ENCODE results near the gene SPAG4. TPM values are rescaled to one million over a fixed set of nuclear protein-coding genes. Genes with fewer than 3 reads are reported as not detected.

The SPAG4 gene, protein sequence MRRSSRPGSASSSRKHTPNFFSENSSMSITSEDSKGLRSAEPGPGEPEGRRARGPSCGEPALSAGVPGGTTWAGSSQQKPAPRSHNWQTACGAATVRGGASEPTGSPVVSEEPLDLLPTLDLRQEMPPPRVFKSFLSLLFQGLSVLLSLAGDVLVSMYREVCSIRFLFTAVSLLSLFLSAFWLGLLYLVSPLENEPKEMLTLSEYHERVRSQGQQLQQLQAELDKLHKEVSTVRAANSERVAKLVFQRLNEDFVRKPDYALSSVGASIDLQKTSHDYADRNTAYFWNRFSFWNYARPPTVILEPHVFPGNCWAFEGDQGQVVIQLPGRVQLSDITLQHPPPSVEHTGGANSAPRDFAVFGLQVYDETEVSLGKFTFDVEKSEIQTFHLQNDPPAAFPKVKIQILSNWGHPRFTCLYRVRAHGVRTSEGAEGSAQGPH
- total RNA-seq: 1 to 10 TPM; 2.6 to 5.0 TPM

DNA sequence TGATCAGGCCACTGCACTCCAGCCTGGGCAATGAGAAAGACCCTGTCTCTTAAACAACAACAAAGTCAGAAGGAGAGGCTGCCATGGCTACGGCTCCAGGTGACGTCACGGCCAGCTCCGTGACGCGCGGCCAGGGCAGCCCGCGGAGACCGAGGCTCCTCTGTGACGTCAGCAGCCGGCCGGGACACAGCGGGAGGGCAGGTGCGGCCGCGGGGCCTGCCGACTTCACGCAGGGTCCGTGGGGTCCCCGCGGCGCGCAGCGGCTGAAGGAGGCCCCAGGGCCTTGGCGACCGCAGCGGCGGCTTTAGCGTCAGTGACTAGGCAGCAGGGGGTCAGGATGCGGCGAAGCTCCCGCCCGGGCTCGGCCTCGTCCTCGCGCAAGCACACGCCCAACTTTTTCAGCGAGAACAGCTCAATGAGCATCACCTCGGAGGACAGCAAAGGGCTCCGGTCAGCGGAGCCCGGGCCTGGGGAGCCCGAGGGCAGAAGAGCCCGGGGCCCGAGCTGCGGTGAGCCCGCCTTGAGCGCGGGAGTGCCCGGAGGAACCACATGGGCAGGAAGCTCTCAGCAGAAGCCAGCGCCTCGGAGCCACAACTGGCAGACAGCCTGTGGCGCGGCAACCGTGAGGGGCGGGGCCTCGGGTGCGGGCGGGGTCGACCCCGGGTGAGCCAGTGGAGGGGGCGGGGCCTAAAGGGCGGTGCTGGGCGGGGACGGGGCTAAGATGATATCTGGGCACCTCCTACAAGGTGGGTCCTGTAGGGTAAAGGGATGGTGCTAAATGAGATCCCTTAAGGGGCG is at the start of gene SPAG4:
TSS of gene SPAG4 (plus strand) at position 163 of the 798 bp plus-strand sequence. CDS start at position 338, 175 bp downstream.
- peak within 1 kb of the TSS; percentile 84 for H3K4me3 Mint-ChIP-seq
- H3K9me3 Mint-ChIP-seq (ENCODE audit: insufficient read depth): no peaks in the 10 kb centered on the region
- peak within 1 kb of the TSS; percentile 96 for H3K27ac Mint-ChIP-seq
- peaks cover 43% of the 10 kb centered on the region for H3K4me1 Mint-ChIP-seq (ENCODE audit: low read depth)
- ATAC-seq (peak; percentile 89), DNase-seq (peak; percentile 100)
- ChIA-PET POLR2A (interaction anchor here (1.1 to 5.1 kb wide), 11 partner anchors 12 to 338 kb away, joined by 3 to 72 read pairs (median 5); partner anchors contain the start of genes CPNE1, RBM12, RBM39 and SCAND1), CTCF (interaction anchor here (0.7 to 1.4 kb wide), 8 partner anchors 11 to 161 kb away, joined by 3 to 9 read pairs (median 3); partner anchors contain the start of genes ERGIC3 and RBM39)
- peaks cover 2% of the 10 kb centered on the region for H3K27me3 Mint-ChIP-seq (ENCODE audit: low read depth)
- peaks cover under 1% of the 10 kb centered on the region for H3K36me3 Mint-ChIP-seq (ENCODE audit: low read depth)

DNA sequence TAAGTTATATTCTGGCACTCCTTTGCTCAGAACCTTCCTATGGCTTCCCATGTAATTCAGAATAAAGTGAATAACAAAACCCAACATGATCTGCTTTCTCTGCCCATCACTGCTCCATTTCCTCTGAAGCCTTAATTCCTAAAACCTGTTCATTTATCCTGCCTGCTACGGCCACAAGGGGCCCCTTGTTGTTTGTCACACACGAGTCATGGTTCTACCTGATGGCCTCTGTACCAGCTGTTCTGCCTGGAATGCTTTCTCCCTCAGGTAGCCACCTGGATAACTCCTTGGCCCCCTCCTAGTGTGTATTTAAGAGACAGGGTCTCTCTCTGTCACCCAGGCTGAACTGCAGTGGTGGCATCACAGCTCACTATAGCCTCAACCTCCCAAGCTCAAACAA is 47.0 kb upstream of the SPAG4 start:
- Mint-ChIP-seq H3K27me3 (ENCODE audit: low read depth) (peaks cover 6% of the 10 kb centered on the region), H3K27ac (no peak overlapping the region), H3K36me3 (ENCODE audit: low read depth) (no peaks in the 10 kb centered on the region), H3K4me3 (no peak overlapping the region), H3K4me1 (ENCODE audit: low read depth) (no peaks in the 10 kb centered on the region), H3K9me3 (ENCODE audit: insufficient read depth) (no peaks in the 10 kb centered on the region)
- POLR2A ChIA-PET: no interaction called here
- CTCF ChIA-PET: interaction anchor here (1.8 kb wide), 1 partner anchor 385 kb away, joined by 5 read pairs; the partner anchor contains the start of gene SCAND1
- ATAC-seq: no peak
- DNase-seq: no peak

DNA sequence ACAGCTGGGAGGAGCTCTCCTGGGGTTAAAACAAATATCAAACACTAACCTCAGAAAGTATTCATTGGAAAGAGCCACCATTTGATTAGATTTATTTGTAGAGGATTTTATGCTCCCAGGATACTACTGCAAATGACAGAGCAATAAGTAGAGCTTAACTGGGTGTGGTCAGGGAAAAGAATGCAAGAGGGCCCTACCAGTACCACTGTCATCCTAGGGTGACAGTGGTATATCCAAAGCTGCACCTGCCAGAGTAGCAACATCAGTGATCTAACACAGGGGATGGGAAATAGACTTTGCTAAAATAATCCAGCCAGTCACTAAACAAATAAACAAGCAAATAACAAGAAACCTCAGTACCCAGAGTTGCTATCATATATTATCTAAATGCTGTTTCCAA is 44.1 kb upstream of the SPAG4 start:
- Mint-ChIP-seq H3K27me3 (ENCODE audit: low read depth) (peaks cover 8% of the 10 kb centered on the region), H3K27ac (no peak overlapping the region), H3K4me3 (no peak overlapping the region), H3K4me1 (ENCODE audit: low read depth) (no peaks in the 10 kb centered on the region), H3K9me3 (ENCODE audit: insufficient read depth) (no peaks in the 10 kb centered on the region), H3K36me3 (ENCODE audit: low read depth) (no peaks in the 10 kb centered on the region)
- ATAC-seq (no peak), DNase-seq (no peak)
- CTCF ChIA-PET: no interaction called here
- POLR2A ChIA-PET: interaction anchor here (0.6 kb wide), 1 partner anchor 396 kb away, joined by 5 read pairs; no protein-coding TSS in a partner anchor

DNA sequence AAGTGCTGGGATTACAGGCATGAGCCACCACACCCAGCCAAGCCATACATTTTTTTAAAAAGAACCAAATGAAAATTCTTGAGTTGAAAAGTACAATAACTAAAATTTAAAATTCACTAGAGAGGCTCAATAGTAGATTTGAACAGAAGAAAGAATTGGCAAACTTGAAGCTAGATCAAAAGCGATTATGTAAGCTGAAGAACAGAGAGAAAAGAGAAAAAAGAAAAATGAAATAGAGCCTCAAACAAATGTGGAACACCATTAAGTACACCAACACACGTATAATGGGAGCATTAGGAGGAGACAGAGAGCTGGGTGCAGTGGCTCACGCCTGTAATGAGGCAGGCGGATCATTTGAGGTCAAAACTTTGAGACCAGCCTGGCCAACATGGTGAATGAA is 42.8 kb upstream of the SPAG4 start:
- H3K4me3 Mint-ChIP-seq: no peak overlapping the region
- ATAC-seq (no peak), DNase-seq (no peak)
- ChIA-PET CTCF (interaction anchor here (0.8 kb wide), 1 partner anchor 134 kb away, joined by 3 read pairs; no protein-coding TSS in a partner anchor), POLR2A (no interaction called here)
- no peak overlapping the region for H3K27ac Mint-ChIP-seq
- no peaks in the 10 kb centered on the region for H3K9me3 Mint-ChIP-seq (ENCODE audit: insufficient read depth)
- no peaks in the 10 kb centered on the region for H3K36me3 Mint-ChIP-seq (ENCODE audit: low read depth)
- no peaks in the 10 kb centered on the region for H3K4me1 Mint-ChIP-seq (ENCODE audit: low read depth)
- peaks cover 6% of the 10 kb centered on the region for H3K27me3 Mint-ChIP-seq (ENCODE audit: low read depth)

DNA sequence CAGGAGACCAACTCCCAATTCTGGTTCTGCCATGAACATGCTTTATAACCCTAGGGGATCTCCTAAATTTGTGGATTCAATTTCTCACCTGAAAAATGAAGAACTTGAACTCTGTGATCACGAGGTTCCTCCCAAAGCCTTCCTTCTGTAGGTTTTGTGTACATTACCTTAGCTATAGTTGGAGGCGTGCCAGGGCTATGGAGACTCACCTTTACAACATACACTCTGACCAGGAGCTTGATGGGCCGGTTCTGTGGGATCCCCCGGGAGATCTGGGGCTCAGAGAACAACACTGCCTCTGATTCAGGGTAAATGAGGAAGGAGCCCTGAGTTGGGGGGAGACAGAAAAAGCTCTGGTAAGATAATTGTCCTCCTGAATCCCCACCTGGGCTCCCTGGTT is 39.7 kb upstream of the SPAG4 start:
- ChIA-PET POLR2A (no interaction called here), CTCF (no interaction called here)
- Mint-ChIP-seq H3K36me3 (ENCODE audit: low read depth) (no peaks in the 10 kb centered on the region), H3K9me3 (ENCODE audit: insufficient read depth) (no peaks in the 10 kb centered on the region), H3K27me3 (ENCODE audit: low read depth) (peaks cover 4% of the 10 kb centered on the region), H3K4me1 (ENCODE audit: low read depth) (no peaks in the 10 kb centered on the region), H3K4me3 (no peak overlapping the region), H3K27ac (no peak overlapping the region)
- DNase-seq (no peak), ATAC-seq (no peak)

DNA sequence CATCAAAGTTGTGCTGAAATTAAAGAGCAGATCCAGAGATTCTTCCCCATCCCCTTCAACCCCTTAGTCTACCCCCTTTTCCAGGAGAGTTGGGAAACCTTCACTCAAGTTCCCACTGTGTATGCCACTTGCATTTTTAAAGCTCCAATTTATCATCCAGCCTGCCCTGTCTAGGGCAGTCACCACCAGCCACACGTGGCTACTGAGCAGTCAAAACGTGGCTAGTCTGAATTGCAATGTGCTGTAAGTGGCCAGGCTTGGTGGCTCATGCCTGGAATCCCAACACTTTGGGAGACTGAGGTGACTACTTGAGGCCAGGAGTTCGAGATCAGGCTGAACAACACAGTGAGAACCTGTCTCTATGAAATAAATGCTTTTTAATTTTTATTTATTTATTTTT is 38.8 kb upstream of the SPAG4 start:
- CTCF ChIA-PET: no interaction called here
- POLR2A ChIA-PET: no interaction called here

DNA sequence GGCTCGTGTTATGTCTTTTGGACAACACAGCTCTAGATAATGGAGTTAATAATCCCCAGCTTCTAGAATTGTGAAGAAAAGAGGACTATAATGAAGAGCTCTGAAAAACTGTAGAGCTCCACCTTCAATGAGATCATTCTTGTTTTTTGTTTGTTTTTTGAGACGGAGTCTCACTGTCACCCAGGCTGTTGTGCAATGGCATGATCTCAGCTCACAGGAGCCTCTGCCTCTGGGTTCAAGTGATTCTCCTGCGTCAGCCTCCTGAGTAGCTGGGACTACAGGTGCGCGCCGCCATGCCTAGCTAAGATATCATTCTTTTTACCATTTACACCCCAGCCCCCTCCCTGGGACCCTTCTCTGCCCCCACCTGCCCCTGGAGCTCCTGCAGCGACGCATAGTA is 37.2 kb upstream of the SPAG4 start:
- Mint-ChIP-seq H3K27ac (no peak overlapping the region), H3K4me3 (no peak overlapping the region), H3K4me1 (ENCODE audit: low read depth) (no peaks in the 10 kb centered on the region), H3K9me3 (ENCODE audit: insufficient read depth) (no peaks in the 10 kb centered on the region), H3K27me3 (ENCODE audit: low read depth) (peaks cover 4% of the 10 kb centered on the region), H3K36me3 (ENCODE audit: low read depth) (no peaks in the 10 kb centered on the region)
- ChIA-PET CTCF (interaction anchor here (0.7 kb wide), 1 partner anchor 27 kb away, joined by 3 read pairs; no protein-coding TSS in a partner anchor), POLR2A (interaction anchor here (1.5 kb wide), 1 partner anchor 37 kb away, joined by 3 read pairs; the partner anchor contains the start of gene SPAG4)
- DNase-seq: no peak
- no peak for ATAC-seq

More for the DNA sequence above, 38.8 kb upstream of the SPAG4 start:
- H3K36me3 Mint-ChIP-seq (ENCODE audit: low read depth): no peaks in the 10 kb centered on the region
- ATAC-seq (no peak), DNase-seq (no peak)
- peaks cover 4% of the 10 kb centered on the region for H3K27me3 Mint-ChIP-seq (ENCODE audit: low read depth)
- H3K9me3 Mint-ChIP-seq (ENCODE audit: insufficient read depth): no peaks in the 10 kb centered on the region
- H3K4me3 Mint-ChIP-seq: no peak overlapping the region
- no peak overlapping the region for H3K27ac Mint-ChIP-seq
- H3K4me1 Mint-ChIP-seq (ENCODE audit: low read depth): no peaks in the 10 kb centered on the region

DNA sequence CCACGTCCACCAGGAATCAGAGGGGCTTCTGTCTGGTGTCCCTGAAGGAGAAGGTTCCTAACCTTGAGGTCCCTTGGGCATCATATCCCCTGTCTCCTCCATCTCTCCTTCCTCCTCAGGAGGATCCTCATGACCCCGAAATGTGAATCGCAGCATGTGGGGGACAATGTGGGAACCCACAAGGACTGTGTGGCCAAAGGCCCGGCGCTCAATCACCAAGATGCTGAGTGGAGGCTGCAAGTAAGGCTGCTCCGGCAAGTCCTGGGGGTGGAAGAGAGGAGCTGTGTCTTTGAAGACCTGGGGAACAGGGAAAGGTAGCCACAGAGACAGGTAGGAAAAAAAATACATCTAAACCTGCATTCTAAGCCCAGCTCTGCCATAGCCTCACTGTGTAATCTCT is 36.4 kb upstream of the SPAG4 start:
- H3K4me1 Mint-ChIP-seq (ENCODE audit: low read depth): no peaks in the 10 kb centered on the region
- H3K27ac Mint-ChIP-seq: no peak overlapping the region
- ChIA-PET POLR2A (interaction anchor here (1.5 kb wide), 1 partner anchor 37 kb away, joined by 3 read pairs; the partner anchor contains the start of gene SPAG4), CTCF (no interaction called here)
- no peaks in the 10 kb centered on the region for H3K36me3 Mint-ChIP-seq (ENCODE audit: low read depth)
- H3K27me3 Mint-ChIP-seq (ENCODE audit: low read depth): peaks cover 4% of the 10 kb centered on the region
- no peak overlapping the region for H3K4me3 Mint-ChIP-seq
- ATAC-seq: no peak
- H3K9me3 Mint-ChIP-seq (ENCODE audit: insufficient read depth): no peaks in the 10 kb centered on the region
- DNase-seq: no peak

DNA sequence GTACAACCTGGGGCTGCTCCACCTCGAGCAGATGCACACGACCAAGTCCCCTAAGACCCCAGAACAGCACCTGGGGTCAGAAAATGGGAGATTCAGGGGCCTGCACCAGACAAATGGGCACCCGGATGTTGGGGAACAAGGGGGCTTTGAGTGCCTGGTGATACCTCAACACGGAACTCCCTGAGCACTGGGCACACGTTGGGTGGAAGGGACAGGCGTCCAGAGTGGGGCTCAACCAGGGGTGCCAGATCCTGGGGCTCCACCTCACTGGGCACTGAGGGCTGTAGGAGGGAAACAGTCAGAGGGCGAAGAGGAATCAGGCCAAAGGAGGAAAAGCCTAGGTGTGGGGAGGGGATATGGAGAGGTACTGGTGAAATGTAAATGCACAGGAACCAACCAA is 33.5 kb upstream of the SPAG4 start:
- no peak overlapping the region for H3K27ac Mint-ChIP-seq
- H3K36me3 Mint-ChIP-seq (ENCODE audit: low read depth): no peaks in the 10 kb centered on the region
- peaks cover 2% of the 10 kb centered on the region for H3K27me3 Mint-ChIP-seq (ENCODE audit: low read depth)
- no peaks in the 10 kb centered on the region for H3K9me3 Mint-ChIP-seq (ENCODE audit: insufficient read depth)
- ChIA-PET CTCF (no interaction called here), POLR2A (interaction anchor here (0.6 kb wide), 1 partner anchor 114 kb away, joined by 3 read pairs; no protein-coding TSS in a partner anchor)
- H3K4me3 Mint-ChIP-seq: no peak overlapping the region
- no peaks in the 10 kb centered on the region for H3K4me1 Mint-ChIP-seq (ENCODE audit: low read depth)
- DNase-seq (no peak), ATAC-seq (no peak)

DNA sequence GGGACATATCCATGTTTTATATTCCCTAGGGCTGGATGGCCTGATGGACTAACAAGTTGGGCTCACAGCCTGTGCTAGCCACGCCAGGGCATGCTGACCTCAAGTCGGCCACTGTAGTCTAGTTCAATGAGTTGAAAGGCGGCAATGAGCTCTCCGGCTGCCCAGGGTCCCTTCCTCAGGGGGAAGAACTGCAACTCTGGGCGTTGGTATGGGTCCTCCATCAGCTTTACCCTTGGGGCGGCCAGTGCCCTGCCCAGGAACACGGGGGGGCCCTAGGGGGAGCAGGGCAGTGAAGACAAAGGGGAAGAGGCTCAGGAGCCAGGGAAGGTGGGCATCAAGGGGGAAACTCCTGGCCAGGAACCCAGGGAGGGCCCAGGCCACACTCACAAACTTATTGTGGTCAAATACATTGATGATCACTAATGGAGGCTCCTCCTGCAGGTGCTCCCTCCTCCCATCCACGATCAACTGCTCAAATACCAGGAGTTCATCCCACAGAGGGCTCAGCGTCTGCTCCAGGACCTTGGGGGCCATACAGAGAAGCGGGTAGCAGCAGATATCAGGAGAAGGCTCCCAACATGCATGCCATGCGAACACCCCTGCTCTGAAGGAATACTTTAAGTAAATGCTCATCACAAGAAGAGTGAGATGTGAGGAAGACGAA is 32.8 kb upstream of the SPAG4 start:
- DNase-seq (no peak), ATAC-seq (no peak)
- Mint-ChIP-seq H3K9me3 (ENCODE audit: insufficient read depth) (no peaks in the 10 kb centered on the region), H3K36me3 (ENCODE audit: low read depth) (no peaks in the 10 kb centered on the region), H3K4me1 (ENCODE audit: low read depth) (no peaks in the 10 kb centered on the region), H3K27ac (no peak overlapping the region), H3K4me3 (no peak overlapping the region), H3K27me3 (ENCODE audit: low read depth) (peaks cover 2% of the 10 kb centered on the region)
- CTCF ChIA-PET: no interaction called here
- POLR2A ChIA-PET: no interaction called here

DNA sequence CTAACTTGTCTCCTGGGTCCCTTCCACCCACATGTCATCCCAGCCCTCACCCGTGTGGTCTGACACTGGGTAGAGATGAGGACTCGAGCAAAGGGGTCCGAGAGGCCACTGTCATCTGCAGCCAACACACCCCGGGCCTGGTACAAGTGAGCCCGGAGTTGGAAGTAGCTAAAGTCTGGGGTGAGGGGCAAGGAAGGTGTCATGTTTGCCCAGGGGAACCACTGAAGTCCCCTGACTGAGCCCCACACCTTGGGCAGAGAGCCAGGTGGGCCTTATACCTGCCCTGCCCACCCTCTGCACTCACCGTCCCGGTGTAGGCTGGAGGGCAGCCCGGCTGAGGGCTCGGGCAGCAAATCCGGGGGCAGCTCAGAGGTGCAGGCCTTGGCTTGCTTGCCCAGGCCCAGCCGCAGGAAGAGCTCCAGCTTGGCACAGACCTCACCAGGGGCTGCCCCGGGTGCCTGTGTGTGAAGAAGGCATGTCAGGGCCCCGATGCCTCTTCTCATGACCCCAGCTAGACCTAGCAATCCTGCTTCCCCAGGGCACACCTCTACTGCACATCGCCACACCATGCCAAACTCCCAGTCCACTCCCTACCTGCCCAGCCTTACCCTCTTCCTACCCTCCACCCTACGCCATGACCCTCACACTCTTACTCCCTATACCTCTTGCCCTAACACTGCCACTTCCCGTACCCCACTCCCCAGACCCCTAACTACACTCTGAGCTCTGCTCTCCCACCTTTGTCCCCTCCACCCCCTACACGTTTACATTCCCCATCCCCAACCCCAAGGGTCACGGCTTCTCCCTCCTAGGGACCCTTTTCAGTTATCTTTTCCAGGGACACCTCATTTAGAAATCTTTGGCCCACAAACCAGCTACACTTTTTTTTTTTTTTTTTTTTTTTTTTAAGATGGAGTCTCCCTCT is 31.7 kb upstream of the SPAG4 start:
- peaks cover 2% of the 10 kb centered on the region for H3K27me3 Mint-ChIP-seq (ENCODE audit: low read depth)
- ChIA-PET POLR2A (no interaction called here), CTCF (interaction anchor here (1.3 kb wide), 1 partner anchor 9 kb away, joined by 3 read pairs; no protein-coding TSS in a partner anchor)
- H3K4me3 Mint-ChIP-seq: no peak overlapping the region
- no peaks in the 10 kb centered on the region for H3K4me1 Mint-ChIP-seq (ENCODE audit: low read depth)
- no peaks in the 10 kb centered on the region for H3K9me3 Mint-ChIP-seq (ENCODE audit: insufficient read depth)
- no peaks in the 10 kb centered on the region for H3K36me3 Mint-ChIP-seq (ENCODE audit: low read depth)
- DNase-seq (no peak), ATAC-seq (no peak)
- no peak overlapping the region for H3K27ac Mint-ChIP-seq

Data from activated CD8-positive, alpha-beta T cell treated with anti-CD3 and anti-CD28 coated beads, Interleukin-2, amount 10 ng/mL, durations not matched to agents 7 days and 5 days (primary cell).